ENCODE results near the gene ANKRD27. TPM values are rescaled to one million over a fixed set of nuclear protein-coding genes. Genes with fewer than 3 reads are reported as not detected.

ANKRD27 gene
- polyA plus RNA-seq, 1 of the 3 experiments (the other 2 are of a cell fraction) = 16.5 TPM

- no peak overlapping the region for H3K27ac ChIP-seq (ENCODE audit: low read depth in 2 of 2, low read length in 1 of 2)
- no peak for DNase-seq
- no peak overlapping the region for H3K4me3 ChIP-seq (ENCODE audit: low read depth in 2 of 2, low read length in 1 of 2)
- no peaks in the 10 kb centered on the region for H3K27me3 ChIP-seq (ENCODE audit: insufficient read depth)
- TF ChIP-seq FOXJ3 (CRISPR knock-in tag; IDR thresholded peaks at IDR 0.05) (no peak), FOXM1 (IDR thresholded peaks at IDR 0.05; ENCODE audit: low read depth) (no peak), NRF1 (IDR thresholded peaks at IDR 0.05; ENCODE audit: low read depth, low read length) (no peak), TAF1 (IDR thresholded peaks at IDR 0.05; ENCODE audit: borderline replicate concordance, low read depth, low read length) (no peak), EP300 (IDR thresholded peaks at IDR 0.05; ENCODE audit: borderline replicate concordance in 1 of 2, low read depth in 1 of 2, low read length in 1 of 2) (no peak), REST (IDR thresholded peaks at IDR 0.05; ENCODE audit: low read depth, low read length) (no peak), FOSL2 (IDR thresholded peaks at IDR 0.05; ENCODE audit: borderline replicate concordance, low read depth) (no peak), POLR2AphosphoS5 (IDR thresholded peaks at IDR 0.05; ENCODE audit: low read depth, low read length) (no peak), JUND (IDR thresholded peaks at IDR 0.05) (no peak)
- TF ChIP-seq, protein P1, sequence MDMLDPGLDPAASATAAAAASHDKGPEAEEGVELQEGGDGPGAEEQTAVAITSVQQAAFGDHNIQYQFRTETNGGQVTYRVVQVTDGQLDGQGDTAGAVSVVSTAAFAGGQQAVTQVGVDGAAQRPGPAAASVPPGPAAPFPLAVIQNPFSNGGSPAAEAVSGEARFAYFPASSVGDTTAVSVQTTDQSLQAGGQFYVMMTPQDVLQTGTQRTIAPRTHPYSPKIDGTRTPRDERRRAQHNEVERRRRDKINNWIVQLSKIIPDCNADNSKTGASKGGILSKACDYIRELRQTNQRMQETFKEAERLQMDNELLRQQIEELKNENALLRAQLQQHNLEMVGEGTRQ (IDR thresholded peaks at IDR 0.05; ENCODE audit: borderline replicate concordance, low read depth, low read length) = no peak
- TF ChIP-seq, protein P2, sequence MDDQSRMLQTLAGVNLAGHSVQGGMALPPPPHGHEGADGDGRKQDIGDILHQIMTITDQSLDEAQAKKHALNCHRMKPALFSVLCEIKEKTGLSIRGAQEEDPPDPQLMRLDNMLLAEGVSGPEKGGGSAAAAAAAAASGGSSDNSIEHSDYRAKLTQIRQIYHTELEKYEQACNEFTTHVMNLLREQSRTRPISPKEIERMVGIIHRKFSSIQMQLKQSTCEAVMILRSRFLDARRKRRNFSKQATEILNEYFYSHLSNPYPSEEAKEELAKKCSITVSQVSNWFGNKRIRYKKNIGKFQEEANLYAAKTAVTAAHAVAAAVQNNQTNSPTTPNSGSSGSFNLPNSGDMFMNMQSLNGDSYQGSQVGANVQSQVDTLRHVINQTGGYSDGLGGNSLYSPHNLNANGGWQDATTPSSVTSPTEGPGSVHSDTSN (IDR thresholded peaks at IDR 0.05) = no peak
- H4K20me1 ChIP-seq (ENCODE audit: insufficient read depth) = peaks cover 11% of the 10 kb centered on the region; the same call in 1 of the 2 replicates
- CTCF ChIA-PET = interaction anchor here (1.0 kb wide), 1 partner anchor 10 kb away, joined by 3 read pairs; no protein-coding TSS in a partner anchor
- H3K36me3 ChIP-seq (replicated peaks in 1 of 2; ENCODE audit: control insufficient read depth in 1 of 2, insufficient read depth in 2 of 2, low read length in 1 of 2) = peaks cover 0 to 8% of the 10 kb centered on the region in 2 experiments
- H3K4me1 ChIP-seq (ENCODE audit: control insufficient read depth in 1 of 2, insufficient read depth in 2 of 2, low read depth in 1 of 2, low read length in 1 of 2) = no peaks in the 10 kb centered on the region
- no peak overlapping the region for H2AFZ ChIP-seq (ENCODE audit: low read depth)
- WGBS (ENCODE audit: low lambda C conversion rate) = 91% methylated on average over 10 of the region's 10 CpGs
- POLR2A ChIA-PET = no interaction called here
- H3K9ac ChIP-seq = no peak overlapping the region
- no peaks in the 10 kb centered on the region for H3K9me3 ChIP-seq
- H3K4me2 ChIP-seq = no peak overlapping the region
- no peaks in the 10 kb centered on the region for H3K9me2 ChIP-seq
- H3K79me2 ChIP-seq (ENCODE audit: insufficient read depth) = peaks cover 54% of the 10 kb centered on the region
- H3F3A ChIP-seq (replicated peaks; ENCODE audit: insufficient read depth) = no peaks in the 10 kb centered on the region
These were observed 16.5 kb downstream of the ANKRD27 start for GRCh38 chr19:32658527-32658926.

DNA sequence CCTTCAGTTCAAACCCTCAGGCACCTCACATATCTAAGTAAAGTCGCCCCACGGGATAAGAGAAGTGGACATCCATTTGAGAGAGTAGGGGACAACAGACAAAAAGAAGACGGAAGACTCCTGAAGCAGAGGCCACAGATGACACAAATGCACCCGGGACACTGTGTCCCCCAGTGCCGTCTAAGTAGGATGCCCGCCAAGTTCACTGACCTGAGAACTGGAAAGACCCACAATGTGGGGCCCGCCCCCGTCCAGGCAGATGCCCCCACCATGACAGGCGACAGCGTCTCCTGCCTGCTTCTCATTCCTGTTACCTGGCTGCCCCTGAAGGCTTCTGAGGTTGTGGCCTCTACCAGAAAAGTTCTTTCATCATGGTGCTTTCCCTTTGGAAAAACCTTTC, 16.9 kb downstream of the ANKRD27 start:
- no peaks in the 10 kb centered on the region for H3F3A ChIP-seq (replicated peaks; ENCODE audit: insufficient read depth)
- ChIA-PET CTCF (interaction anchor here (1.0 kb wide), 1 partner anchor 11 kb away, joined by 3 read pairs; no protein-coding TSS in a partner anchor), POLR2A (no interaction called here)
- H2AFZ ChIP-seq (ENCODE audit: low read depth) = no peak overlapping the region
- no peak overlapping the region for H3K9ac ChIP-seq
- 90% methylated on average over 10 of the region's 10 CpGs for WGBS (ENCODE audit: low lambda C conversion rate)
- no peaks in the 10 kb centered on the region; a peak in 1 of 4 replicates for H3K4me1 ChIP-seq (ENCODE audit: control insufficient read depth in 1 of 2, insufficient read depth in 2 of 2, low read depth in 1 of 2, low read length in 1 of 2)
- no peak overlapping the region for H3K4me3 ChIP-seq (ENCODE audit: low read depth in 2 of 2, low read length in 1 of 2)
- no peaks in the 10 kb centered on the region for H3K27me3 ChIP-seq (ENCODE audit: insufficient read depth)
- H3K9me2 ChIP-seq = no peaks in the 10 kb centered on the region
- H3K4me2 ChIP-seq = no peak overlapping the region
- peaks cover 11% of the 10 kb centered on the region; the same call in 1 of the 2 replicates for H4K20me1 ChIP-seq (ENCODE audit: insufficient read depth)
- peaks cover 0 to 8% of the 10 kb centered on the region in 2 experiments for H3K36me3 ChIP-seq (replicated peaks in 1 of 2; ENCODE audit: control insufficient read depth in 1 of 2, insufficient read depth in 2 of 2, low read length in 1 of 2)
- H3K27ac ChIP-seq (ENCODE audit: low read depth in 2 of 2, low read length in 1 of 2) = no peak overlapping the region
- H3K9me3 ChIP-seq = no peaks in the 10 kb centered on the region
- peaks cover 49% of the 10 kb centered on the region for H3K79me2 ChIP-seq (ENCODE audit: insufficient read depth)
- DNase-seq = no peak
- TF ChIP-seq YY1 (IDR thresholded peaks at IDR 0.05; ENCODE audit: low read depth) = no peak
- no peak for TF ChIP-seq POLR2AphosphoS5 (IDR thresholded peaks at IDR 0.05; ENCODE audit: low read depth, low read length)
- no peak for TF ChIP-seq SMC3 (IDR thresholded peaks at IDR 0.05; ENCODE audit: low read depth, low read length)
- TF ChIP-seq, protein P1 (IDR thresholded peaks at IDR 0.05; ENCODE audit: borderline replicate concordance, low read depth, low read length) = no peak
- no peak for TF ChIP-seq EP300 (IDR thresholded peaks at IDR 0.05; ENCODE audit: borderline replicate concordance in 1 of 2, low read depth in 1 of 2, low read length in 1 of 2)
- no peak for TF ChIP-seq RCOR1 (IDR thresholded peaks at IDR 0.05; ENCODE audit: low read length)
- no peak for TF ChIP-seq EZH2phosphoT487 (IDR thresholded peaks at IDR 0.05; ENCODE audit: borderline replicate concordance, low read depth)
- TF ChIP-seq CHD2 (IDR thresholded peaks at IDR 0.05; ENCODE audit: low read length, partially characterized antibody) = no peak
- TF ChIP-seq, protein P3, sequence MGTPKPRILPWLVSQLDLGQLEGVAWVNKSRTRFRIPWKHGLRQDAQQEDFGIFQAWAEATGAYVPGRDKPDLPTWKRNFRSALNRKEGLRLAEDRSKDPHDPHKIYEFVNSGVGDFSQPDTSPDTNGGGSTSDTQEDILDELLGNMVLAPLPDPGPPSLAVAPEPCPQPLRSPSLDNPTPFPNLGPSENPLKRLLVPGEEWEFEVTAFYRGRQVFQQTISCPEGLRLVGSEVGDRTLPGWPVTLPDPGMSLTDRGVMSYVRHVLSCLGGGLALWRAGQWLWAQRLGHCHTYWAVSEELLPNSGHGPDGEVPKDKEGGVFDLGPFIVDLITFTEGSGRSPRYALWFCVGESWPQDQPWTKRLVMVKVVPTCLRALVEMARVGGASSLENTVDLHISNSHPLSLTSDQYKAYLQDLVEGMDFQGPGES (IDR thresholded peaks at IDR 0.05; ENCODE audit: low read depth, low read length) = no peak
- TF ChIP-seq TAF1 (IDR thresholded peaks at IDR 0.05; ENCODE audit: borderline replicate concordance, low read depth, low read length) = no peak
- no peak for TF ChIP-seq GATA2 (CRISPR knock-in tag; IDR thresholded peaks at IDR 0.05)

All from SK-N-SH (cell line).